CD14-positive monocyte (primary cell): Measurements from ENCODE around the gene UQCRQ. TPM values are rescaled to one million over a fixed set of nuclear protein-coding genes. Genes with fewer than 3 reads are reported as not detected.

Experiments used
- DNase-seq, 3 donors: peaks; one replicate each; pipeline ENCODE4 v3.0.0-alpha.2; 2011 to 2022
- H2AFZ ChIP-seq: 2 replicates; pipeline ENCODE4 v1.6.0; 2012; ENCODE audit warnings: mild to moderate bottlenecking, low read depth, low read length, inconsistent platforms; ENCODE audit not compliant: insufficient read depth, poor library complexity, severe bottlenecking
- H3K27ac ChIP-seq, 2 donors: 1 replicate in 1 of 2; 2 replicates in 1 of 2; pipeline ENCODE4 v1.5.1; 2012 to 2013; ENCODE audit warnings: low read length in 2 of 2, control low read depth in 1 of 2, inconsistent platforms in 1 of 2, low read depth in 1 of 2, mild to moderate bottlenecking in 1 of 2
- H3K27me3 ChIP-seq, 2 donors: one replicate each; pipeline versions ENCODE4 v1.6.0 to v1.6.1; 2011 to 2013; ENCODE audit warnings: low read length in 2 of 2; ENCODE audit not compliant: control insufficient read depth in 2 of 2, insufficient read depth in 2 of 2
- H3K36me3 ChIP-seq, 2 donors: replicated peaks in 1 of 2; 1 replicate in 1 of 2; 2 replicates in 1 of 2; pipeline versions ENCODE4 v1.5.1 to v1.6.1; 2012 to 2013; ENCODE audit warnings: low read length in 2 of 2, control low read depth in 1 of 2, inconsistent platforms in 1 of 2, mild to moderate bottlenecking in 1 of 2; ENCODE audit not compliant: insufficient read depth in 2 of 2, control insufficient read depth in 1 of 2
- H3K4me1 ChIP-seq, 2 donors: 1 replicate in 1 of 2; 2 replicates in 1 of 2; pipeline versions ENCODE4 v1.5.1 to v1.6.1; 2012 to 2013; ENCODE audit warnings: low read length in 2 of 2, control low read depth in 1 of 2, inconsistent platforms in 1 of 2, mild to moderate bottlenecking in 1 of 2, moderate library complexity in 1 of 2; ENCODE audit not compliant: insufficient read depth in 2 of 2, control insufficient read depth in 1 of 2
- H3K4me2 ChIP-seq: replicated peaks from 2 replicates; pipeline ENCODE3; 2012; ENCODE audit warnings: low read length, moderate library complexity, mild to moderate bottlenecking; ENCODE audit not compliant: poor library complexity, severe bottlenecking; ENCODE audit errors: extremely low read depth
- H3K4me3 ChIP-seq, 3 experiments: fragments of 200-600 bp in 1 of 3; sonication (generic) in 1 of 3; replicated peaks in 1 of 3; 1 replicate in 2 of 3; 2 replicates in 1 of 3; pipeline ENCODE4 v1.5.1; 2011 to 2013; ENCODE audit warnings: low read length in 3 of 3, mild to moderate bottlenecking in 3 of 3, control low read depth in 2 of 3, low read depth in 2 of 3, inconsistent platforms in 1 of 3, moderate library complexity in 1 of 3
- H3K79me2 ChIP-seq: 2 replicates; pipeline ENCODE4 v1.6.0; 2012; ENCODE audit warnings: mild to moderate bottlenecking, control low read depth, inconsistent platforms, low read length, moderate library complexity; ENCODE audit not compliant: insufficient read depth
- H3K9ac ChIP-seq: 2 replicates; pipeline ENCODE4 v1.6.0; 2017; ENCODE audit warnings: low read length, mild to moderate bottlenecking; ENCODE audit not compliant: insufficient read depth, poor library complexity, severe bottlenecking
- H3K9me3 ChIP-seq, 2 donors: replicated peaks in 1 of 2; 1 replicate in 1 of 2; 2 replicates in 1 of 2; pipeline versions ENCODE4 v1.5.1 to v1.6.1; 2012 to 2013; ENCODE audit warnings: low read length in 2 of 2, control low read depth in 1 of 2; ENCODE audit not compliant: control insufficient read depth in 1 of 2, insufficient read depth in 1 of 2
- H4K20me1 ChIP-seq: 2 replicates; pipeline ENCODE4 v1.6.0; 2012; ENCODE audit warnings: mild to moderate bottlenecking, low read length, control low read depth, moderate library complexity; ENCODE audit not compliant: insufficient read depth
- H3K27ac Mint-ChIP-seq, 7 donors: one replicate each; pipeline ENCODE4 v1.8.0; 2020; ENCODE audit warnings: mild to moderate bottlenecking in 7 of 7, mixed read lengths in 7 of 7, moderate library complexity in 6 of 7, inconsistent platforms in 2 of 7
- H3K27me3 Mint-ChIP-seq, 3 donors: one replicate each; pipeline ENCODE4 v1.8.0; 2021 to 2022; ENCODE audit warnings: low read depth in 3 of 3, mild to moderate bottlenecking in 3 of 3, mixed read lengths in 3 of 3, moderate library complexity in 3 of 3, inconsistent platforms in 1 of 3
- H3K36me3 Mint-ChIP-seq, 2 donors: one replicate each; pipeline ENCODE4 v1.8.0; 2020; ENCODE audit warnings: mixed read lengths in 2 of 2, inconsistent platforms in 1 of 2, mild to moderate bottlenecking in 1 of 2
- H3K4me1 Mint-ChIP-seq: one replicate; pipeline ENCODE4 v1.8.0; 2020; ENCODE audit warnings: mild to moderate bottlenecking, mixed read lengths
- H3K4me3 Mint-ChIP-seq, 2 donors: one replicate each; pipeline ENCODE4 v1.8.0; 2020; ENCODE audit warnings: mild to moderate bottlenecking in 2 of 2, mixed read lengths in 2 of 2, moderate library complexity in 1 of 2
- H3K9me3 Mint-ChIP-seq, 7 donors: one replicate each; pipeline ENCODE4 v1.8.0; 2020 to 2022; ENCODE audit warnings: mixed read lengths in 7 of 7, mild to moderate bottlenecking in 6 of 7, moderate library complexity in 6 of 7, inconsistent platforms in 2 of 7
- WGBS: methylation state at CpG from one replicate; pipeline ENCODE4 v1.1.5; 2013; ENCODE audit warnings: missing lambda C conversion rate; ENCODE audit not compliant: insufficient coverage; 5-methylcytosine and 5-hydroxymethylcytosine counted together
- intact Hi-C, 2 donors: fragments of 100-400 bp; cut with micrococcal nuclease; formaldehyde crosslinking; loops; one replicate each; pipeline versions ENCODE4 v1.15.0 to v1.15.1; 2023
- polyA minus RNA-seq: library from RNA; depleted of rRNA, polyadenylated mRNA; stranded (reverse); fragments of >200 nt; gene quantifications from 2 replicates; pipeline ENCODE4 v1.2.3, GENCODE V29; 2012
- polyA plus RNA-seq, 3 donors: library from polyadenylated mRNA; depleted of rRNA in 1 of 3; unstranded in 2 of 3; stranded (reverse) in 1 of 3; fragments of 300-500 nt in 2 of 3; fragments of >200 nt in 1 of 3; fragmentation: Illumina TruSeq in 2 of 3; gene quantifications; 1 replicate in 2 of 3; 2 replicates in 1 of 3; pipeline ENCODE4 v1.2.3, GENCODE V29; 2012 to 2021
- total RNA-seq, 12 experiments: library from RNA in 1 of 12; stranded (reverse) in 1 of 12; fragments of 120-200 nt in 1 of 12; gene quantifications; one replicate each; pipeline ENCODE4 v1.2.4 and lab custom pipeline; 2013 to 2026; ENCODE audit warnings: mixed read lengths in 6 of 12, inconsistent platforms in 1 of 12
- TF ChIP-seq, protein P1 (sequence below): fragments of 200-600 bp; IDR thresholded peaks from one replicate; pipeline ENCODE4 v1.8.0; 2022; ENCODE audit warnings: antibody characterized with exemption, mild to moderate bottlenecking

The UQCRQ gene
- 209 TPM for total RNA-seq (2013)
- polyA plus RNA-seq = 100 to 1,000 TPM in 2 of 3 donors, 10 to 100 TPM in 1; 81.6 to 880 (median 879) TPM
- polyA minus RNA-seq = 52.1 and 65.3 TPM in 2 replicates
- total RNA-seq (lab: John Stamatoyannopoulos, UW) = 6.6 to 32.0 (median 20.8) reads per million in 11 experiments

DNA sequence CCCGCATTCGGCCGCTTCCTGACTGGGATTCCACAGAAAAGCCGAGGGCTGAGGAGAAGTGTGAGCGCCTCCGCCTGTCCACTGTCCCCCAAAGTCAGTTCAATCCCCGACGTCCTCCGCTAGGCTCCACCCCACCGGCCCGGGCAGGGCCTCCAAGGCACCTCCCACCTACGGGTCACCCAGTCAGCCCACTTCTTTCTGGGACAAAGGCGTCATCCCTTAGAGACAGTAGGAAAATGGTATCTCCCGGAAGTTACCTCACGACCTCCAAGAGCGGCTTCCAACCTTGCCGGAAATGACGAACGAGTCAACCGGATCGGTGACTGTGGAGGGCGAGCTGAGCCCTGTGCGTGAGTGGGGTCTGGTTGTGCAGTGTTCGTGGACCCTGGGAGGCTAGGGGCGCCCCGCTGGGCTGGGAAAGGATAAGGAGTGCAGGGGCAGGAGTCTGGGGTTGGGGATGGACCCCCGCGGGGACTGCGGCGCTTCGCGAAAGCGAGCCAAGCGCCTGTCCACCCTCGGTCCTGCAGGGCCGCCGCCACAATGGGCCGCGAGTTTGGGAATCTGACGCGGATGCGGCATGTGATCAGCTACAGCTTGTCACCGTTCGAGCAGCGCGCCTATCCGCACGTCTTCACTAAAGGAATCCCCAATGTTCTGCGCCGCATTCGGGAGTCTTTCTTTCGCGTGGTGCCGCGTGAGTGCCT, at the start of gene UQCRQ, which contains the start of gene GDF9:
TSS of gene UQCRQ (plus strand) at position 301 of the 704 bp plus-strand sequence. CDS start at position 541, 240 bp downstream.
TSS of gene GDF9 (minus strand) at position 128 of the 704 bp plus-strand sequence. CDS start 1,936 bp downstream, outside the sequence.
- Histone ChIP-seq H3K36me3 (peaks cover 13 to 38% of the 10 kb centered on the region in 2 donors), H3K4me3 (peak within 1 kb of the TSS; percentile 47 to 87 (median 78)), H2AFZ (peak within 1 kb of the TSS; percentile 91), H3K9me3 (no peaks in the 10 kb centered on the region), H3K9ac (peak within 1 kb of the TSS; percentile 91), H3K27ac (peak within 1 kb of the TSS; percentile 92 to 97), H3K79me2 (peaks cover 17% of the 10 kb centered on the region), H3K4me2 (peak within 1 kb of the TSS; percentile 90), H3K4me1 (peaks cover 14 to 33% of the 10 kb centered on the region in 2 donors), H3K27me3 (no peaks in the 10 kb centered on the region), H4K20me1 (no peaks in the 10 kb centered on the region)
- WGBS = under 1% methylated on average over 53 of the region's 55 CpGs
- H3K9me3 Mint-ChIP-seq = no peaks in the 10 kb centered on the region
- H3K4me1 Mint-ChIP-seq = peaks cover 19% of the 10 kb centered on the region
- peaks cover 19 to 30% of the 10 kb centered on the region in 2 donors for H3K36me3 Mint-ChIP-seq
- peaks cover 3 to 4% (median 4%) of the 10 kb centered on the region in 3 donors for H3K27me3 Mint-ChIP-seq
- peak within 1 kb of the TSS; percentile 94 to 100 (median 99) for H3K27ac Mint-ChIP-seq
- DNase-seq = peak; percentile 99 to 100 (median 100)
- TF ChIP-seq, protein P1, sequence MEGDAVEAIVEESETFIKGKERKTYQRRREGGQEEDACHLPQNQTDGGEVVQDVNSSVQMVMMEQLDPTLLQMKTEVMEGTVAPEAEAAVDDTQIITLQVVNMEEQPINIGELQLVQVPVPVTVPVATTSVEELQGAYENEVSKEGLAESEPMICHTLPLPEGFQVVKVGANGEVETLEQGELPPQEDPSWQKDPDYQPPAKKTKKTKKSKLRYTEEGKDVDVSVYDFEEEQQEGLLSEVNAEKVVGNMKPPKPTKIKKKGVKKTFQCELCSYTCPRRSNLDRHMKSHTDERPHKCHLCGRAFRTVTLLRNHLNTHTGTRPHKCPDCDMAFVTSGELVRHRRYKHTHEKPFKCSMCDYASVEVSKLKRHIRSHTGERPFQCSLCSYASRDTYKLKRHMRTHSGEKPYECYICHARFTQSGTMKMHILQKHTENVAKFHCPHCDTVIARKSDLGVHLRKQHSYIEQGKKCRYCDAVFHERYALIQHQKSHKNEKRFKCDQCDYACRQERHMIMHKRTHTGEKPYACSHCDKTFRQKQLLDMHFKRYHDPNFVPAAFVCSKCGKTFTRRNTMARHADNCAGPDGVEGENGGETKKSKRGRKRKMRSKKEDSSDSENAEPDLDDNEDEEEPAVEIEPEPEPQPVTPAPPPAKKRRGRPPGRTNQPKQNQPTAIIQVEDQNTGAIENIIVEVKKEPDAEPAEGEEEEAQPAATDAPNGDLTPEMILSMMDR = no peak
- peak within 1 kb of the TSS; percentile 96 to 99 for H3K4me3 Mint-ChIP-seq
- intact Hi-C loops = loop anchor here (5.0 to 10.0 kb wide), 2 partner anchors 186 to 572 kb away; partner anchors contain the start of genes HSPA4 (in 1 of the 2) and SLC22A4 (in 1 of the 2)

DNA sequence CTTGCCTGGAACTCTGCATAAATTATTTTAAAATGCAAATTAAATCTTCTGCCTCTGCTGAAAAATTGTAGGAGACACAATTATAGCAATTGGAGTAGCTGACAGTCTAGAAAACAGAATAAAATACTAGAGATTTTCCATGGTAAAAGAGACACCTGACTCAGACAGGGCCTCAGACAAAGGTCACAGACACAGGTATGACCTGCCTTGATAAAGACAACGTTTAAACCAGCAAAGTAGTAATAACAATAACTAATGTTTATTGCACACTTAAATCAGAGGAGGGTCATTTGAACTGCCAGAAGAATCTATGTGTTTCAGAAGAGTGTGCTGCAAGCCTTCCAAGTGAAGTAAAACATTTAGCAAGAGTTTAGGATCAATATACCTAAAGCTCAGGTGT, 49.4 kb upstream of the UQCRQ start:
- Mint-ChIP-seq H3K27ac (no peak overlapping the region), H3K9me3 (peaks cover 0 to 25% (median 9%) of the 10 kb centered on the region in 7 donors), H3K27me3 (peaks cover 63 to 74% (median 64%) of the 10 kb centered on the region in 3 donors), H3K36me3 (peaks cover 6 to 14% of the 10 kb centered on the region in 2 donors), H3K4me1 (peaks cover 24% of the 10 kb centered on the region), H3K4me3 (peak overlapping the region in 1 of 2 donors; percentile 39)
- no CpG with 5 or more reads among the region's 1 CpG for WGBS
- Histone ChIP-seq H3K4me3 (no peak overlapping the region), H4K20me1 (peaks cover 12% of the 10 kb centered on the region), H3K27ac (no peak overlapping the region), H3K9ac (no peak overlapping the region), H3K4me1 (peaks cover 8 to 34% of the 10 kb centered on the region in 2 donors), H3K36me3 (no peaks in the 10 kb centered on the region), H3K4me2 (no peak overlapping the region), H3K27me3 (peaks cover 42 to 83% of the 10 kb centered on the region in 2 donors), H3K79me2 (no peaks in the 10 kb centered on the region), H2AFZ (no peak overlapping the region), H3K9me3 (peaks cover 4 to 19% of the 10 kb centered on the region in 2 donors)
- intact Hi-C loops = loop anchor here in 1 of 2 donors (10.0 kb wide), 1 partner anchor 312 kb away; no protein-coding TSS in a partner anchor
- TF ChIP-seq, protein P1 = no peak
- DNase-seq = no peak
